ENCODE measurements around the gene MRPS26. TPM values are rescaled to one million over a fixed set of nuclear protein-coding genes. Genes with fewer than 3 reads are reported as not detected.
"Not testable (repeated sequence)": the region's sequence is repeated elsewhere in the genome, so short reads cannot be mapped to it uniquely, and the experiment has no call there.

The MRPS26 gene
- total RNA-seq, 2 donors from 2014 or later, result 28.0 to 29.0 TPM

DNA sequence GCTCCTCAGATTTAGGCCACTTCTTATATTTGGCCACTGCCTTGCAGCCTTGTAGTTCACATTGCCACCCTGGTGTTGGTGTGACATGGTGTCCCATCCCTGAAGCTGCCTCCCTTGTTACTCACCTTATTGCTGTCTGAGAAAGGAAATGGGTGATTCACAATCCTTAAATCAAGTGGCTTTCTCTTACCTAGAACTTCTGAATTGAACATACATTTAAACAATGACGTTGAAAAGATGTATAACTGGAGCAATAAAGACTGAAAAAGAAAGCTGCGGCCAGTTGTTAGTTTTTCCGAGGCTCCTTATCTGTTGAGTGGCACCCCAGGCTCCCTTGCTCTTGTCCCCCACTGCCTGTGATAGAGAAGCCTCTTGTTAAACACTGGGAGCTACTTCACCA, 31.2 kb upstream of the MRPS26 start:
- intact Hi-C loops (cut with DNase I), result no loop called here
- peaks cover 5 to 6% of the 10 kb centered on the region in 2 donors for H3K36me3 ChIP-seq (replicated peaks in 1 of 2; ENCODE audit: insufficient read depth in 1 of 2, low read depth in 2 of 2)
- no peak for ATAC-seq
- no peak overlapping the region for H3K27ac ChIP-seq
- no peak overlapping the region for H3K4me3 ChIP-seq
- no peaks in the 10 kb centered on the region for H3K4me1 ChIP-seq
- no peak for TF ChIP-seq POLR2A (IDR thresholded peaks at IDR 0.05)
- TF ChIP-seq, protein P1, sequence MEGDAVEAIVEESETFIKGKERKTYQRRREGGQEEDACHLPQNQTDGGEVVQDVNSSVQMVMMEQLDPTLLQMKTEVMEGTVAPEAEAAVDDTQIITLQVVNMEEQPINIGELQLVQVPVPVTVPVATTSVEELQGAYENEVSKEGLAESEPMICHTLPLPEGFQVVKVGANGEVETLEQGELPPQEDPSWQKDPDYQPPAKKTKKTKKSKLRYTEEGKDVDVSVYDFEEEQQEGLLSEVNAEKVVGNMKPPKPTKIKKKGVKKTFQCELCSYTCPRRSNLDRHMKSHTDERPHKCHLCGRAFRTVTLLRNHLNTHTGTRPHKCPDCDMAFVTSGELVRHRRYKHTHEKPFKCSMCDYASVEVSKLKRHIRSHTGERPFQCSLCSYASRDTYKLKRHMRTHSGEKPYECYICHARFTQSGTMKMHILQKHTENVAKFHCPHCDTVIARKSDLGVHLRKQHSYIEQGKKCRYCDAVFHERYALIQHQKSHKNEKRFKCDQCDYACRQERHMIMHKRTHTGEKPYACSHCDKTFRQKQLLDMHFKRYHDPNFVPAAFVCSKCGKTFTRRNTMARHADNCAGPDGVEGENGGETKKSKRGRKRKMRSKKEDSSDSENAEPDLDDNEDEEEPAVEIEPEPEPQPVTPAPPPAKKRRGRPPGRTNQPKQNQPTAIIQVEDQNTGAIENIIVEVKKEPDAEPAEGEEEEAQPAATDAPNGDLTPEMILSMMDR (IDR thresholded peaks at IDR 0.05), result no peak
- no peak for DNase-seq
- no peaks in the 10 kb centered on the region for H3K27me3 ChIP-seq
- WGBS, 2 donors, result 68 to 74% methylated on average over 3 of the region's 3 CpGs
- no peaks in the 10 kb centered on the region for H3K9me3 ChIP-seq

DNA sequence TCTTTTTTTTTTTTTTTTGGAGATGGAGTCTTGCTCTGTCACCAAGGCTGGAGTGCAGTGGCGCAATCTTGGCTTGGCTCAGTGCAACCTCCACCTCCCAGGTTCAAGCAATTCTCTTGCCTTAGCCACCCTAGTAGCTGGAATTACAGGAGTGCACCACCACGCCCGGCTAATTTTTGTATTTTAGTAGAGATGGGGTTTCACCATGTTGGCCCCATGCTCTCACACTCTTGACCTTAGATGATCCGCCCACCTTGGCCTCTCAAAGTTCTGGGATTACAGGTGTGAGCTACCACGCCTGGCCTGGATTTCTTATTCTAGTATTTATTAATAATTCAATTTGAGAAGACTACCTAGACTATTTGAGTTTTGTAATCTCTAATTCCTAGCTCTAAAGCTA, 30.6 kb upstream of the MRPS26 start:
- H3K27ac ChIP-seq; H3K4me3 ChIP-seq; H3K27me3 ChIP-seq; H3K36me3 ChIP-seq (replicated peaks in 1 of 2; ENCODE audit: insufficient read depth in 1 of 2, low read depth in 2 of 2); H3K4me1 ChIP-seq; H3K9me3 ChIP-seq; ATAC-seq; DNase-seq; intact Hi-C loops (cut with DNase I): not testable (repeated sequence)
- WGBS, 2 donors, result 89 to 92% methylated on average over 5 of the region's 5 CpGs

DNA sequence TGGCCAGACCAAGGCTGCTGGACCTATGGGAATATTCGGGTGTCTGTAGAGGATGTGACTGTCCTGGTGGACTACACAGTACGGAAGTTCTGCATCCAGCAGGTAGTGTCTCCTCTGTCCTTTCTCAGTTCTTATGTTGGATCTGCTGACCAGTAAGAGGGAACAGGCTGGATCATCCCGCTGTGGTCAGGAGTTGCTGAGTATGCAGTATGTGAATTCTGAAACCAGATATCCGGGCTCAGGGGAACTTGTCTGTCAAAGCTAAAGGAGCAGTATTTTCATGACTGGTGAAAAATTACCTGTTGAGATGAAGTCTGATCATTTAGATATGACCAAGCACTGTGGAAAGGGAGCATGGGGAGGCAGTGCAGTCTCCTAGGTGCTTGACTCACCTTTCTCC, 24.5 kb upstream of the MRPS26 start:
- ATAC-seq, result no peak
- DNase-seq, result no peak
- Histone ChIP-seq H3K27ac (no peak overlapping the region), H3K4me1 (no peaks in the 10 kb centered on the region), H3K36me3 (replicated peaks in 1 of 2; ENCODE audit: insufficient read depth in 1 of 2, low read depth in 2 of 2) (peaks cover 12 to 21% of the 10 kb centered on the region in 2 donors), H3K4me3 (no peak overlapping the region), H3K9me3 (no peaks in the 10 kb centered on the region), H3K27me3 (no peaks in the 10 kb centered on the region)
- intact Hi-C loops (cut with DNase I), result no loop called here
- 81 to 90% methylated on average over 4 of the region's 4 CpGs for WGBS, 2 donors
- TF ChIP-seq, protein P1 (IDR thresholded peaks at IDR 0.05), result no peak

DNA sequence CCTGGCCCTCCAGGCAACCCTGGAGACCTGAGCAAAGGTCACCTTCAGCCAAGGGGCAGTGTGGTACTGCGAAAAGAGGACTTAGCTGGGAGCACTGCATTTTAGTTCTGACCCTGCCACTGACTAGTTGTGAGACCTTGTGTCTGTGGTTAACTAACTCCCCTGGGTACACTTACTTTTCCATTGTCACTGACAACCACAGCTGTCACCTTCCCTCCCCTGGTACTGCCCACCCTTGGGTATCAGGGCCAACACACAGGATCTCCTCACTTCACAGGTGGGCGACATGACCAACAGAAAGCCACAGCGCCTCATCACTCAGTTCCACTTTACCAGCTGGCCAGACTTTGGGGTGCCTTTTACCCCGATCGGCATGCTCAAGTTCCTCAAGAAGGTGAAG, 24.1 kb upstream of the MRPS26 start:
- H3K9me3 ChIP-seq, result no peaks in the 10 kb centered on the region
- no peak overlapping the region for H3K27ac ChIP-seq
- DNase-seq (no peak), ATAC-seq (no peak)
- no peak for TF ChIP-seq POLR2A (IDR thresholded peaks at IDR 0.05)
- TF ChIP-seq, protein P1 (IDR thresholded peaks at IDR 0.05), result no peak
- H3K4me1 ChIP-seq, result no peaks in the 10 kb centered on the region
- H3K27me3 ChIP-seq, result no peaks in the 10 kb centered on the region
- intact Hi-C loops (cut with DNase I), result no loop called here
- peaks cover 12 to 26% of the 10 kb centered on the region in 2 donors for H3K36me3 ChIP-seq (replicated peaks in 1 of 2; ENCODE audit: insufficient read depth in 1 of 2, low read depth in 2 of 2)
- no peak overlapping the region for H3K4me3 ChIP-seq
- WGBS, 2 donors, result 97 to 100% methylated on average over 5 of the region's 5 CpGs

DNA sequence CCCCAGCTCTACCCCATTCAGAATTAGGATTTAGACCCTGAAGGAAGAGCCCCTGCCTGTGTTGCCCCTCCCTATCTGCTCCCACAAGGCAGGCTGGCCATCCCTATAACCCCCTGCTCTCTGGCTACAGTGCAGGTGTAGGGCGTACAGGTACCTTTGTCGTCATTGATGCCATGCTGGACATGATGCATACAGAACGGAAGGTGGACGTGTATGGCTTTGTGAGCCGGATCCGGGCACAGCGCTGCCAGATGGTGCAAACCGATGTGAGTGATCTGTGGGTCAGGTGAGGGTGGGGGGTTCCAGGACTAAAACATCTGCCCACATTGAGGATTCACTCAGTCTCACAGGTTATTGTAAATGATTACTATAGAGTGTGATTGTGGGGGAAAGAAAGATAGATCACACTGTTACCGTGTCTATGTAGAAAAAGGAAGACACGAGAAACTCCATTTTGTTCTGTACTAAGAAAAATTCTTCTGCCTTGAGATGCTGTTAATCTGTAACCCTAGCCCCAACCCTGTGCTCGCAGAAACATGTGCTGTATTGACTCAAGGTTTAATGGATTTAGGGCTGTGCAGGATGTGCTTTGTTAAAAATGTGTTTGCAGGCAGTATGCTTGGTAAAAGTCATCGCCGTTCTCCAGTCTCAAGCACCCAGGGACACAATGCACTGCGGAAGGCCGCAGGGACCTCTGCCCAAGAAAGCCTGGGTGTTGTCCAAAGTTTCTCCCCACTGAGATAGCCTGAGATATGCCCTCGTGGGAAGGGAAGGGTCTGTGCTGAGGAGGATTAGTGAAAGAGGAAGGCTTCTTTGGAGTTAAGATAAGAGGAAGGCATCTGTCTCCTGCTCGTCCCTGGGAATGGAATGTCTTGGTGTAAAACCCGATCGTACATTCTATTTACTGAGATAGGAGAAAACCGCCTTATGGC, 23.0 kb upstream of the MRPS26 start:
- WGBS, 2 donors, result 71 to 79% methylated on average over 16 to 20 of the region's 20 CpGs
- ATAC-seq, result not testable (repeated sequence)

More for the DNA sequence above, 23.0 kb upstream of the MRPS26 start:
- H3K4me3 ChIP-seq; H3K4me1 ChIP-seq; DNase-seq; H3K27ac ChIP-seq; H3K9me3 ChIP-seq; intact Hi-C loops (cut with DNase I); H3K27me3 ChIP-seq: not testable (repeated sequence)
- H3K36me3 ChIP-seq (replicated peaks in 1 of 2; ENCODE audit: insufficient read depth in 1 of 2, low read depth in 2 of 2), result peaks cover 9 to 28% of the 10 kb centered on the region in 2 donors
